ENCODE results near the gene NTRK3. TPM values are rescaled to one million over a fixed set of nuclear protein-coding genes. Genes with fewer than 3 reads are reported as not detected.

The NTRK3 gene
- total and polyA plus RNA-seq, 2 of the 13 experiments (the other 11 are each of a cell fraction or from before 2014, with no cell fraction given) = not detected

DNA sequence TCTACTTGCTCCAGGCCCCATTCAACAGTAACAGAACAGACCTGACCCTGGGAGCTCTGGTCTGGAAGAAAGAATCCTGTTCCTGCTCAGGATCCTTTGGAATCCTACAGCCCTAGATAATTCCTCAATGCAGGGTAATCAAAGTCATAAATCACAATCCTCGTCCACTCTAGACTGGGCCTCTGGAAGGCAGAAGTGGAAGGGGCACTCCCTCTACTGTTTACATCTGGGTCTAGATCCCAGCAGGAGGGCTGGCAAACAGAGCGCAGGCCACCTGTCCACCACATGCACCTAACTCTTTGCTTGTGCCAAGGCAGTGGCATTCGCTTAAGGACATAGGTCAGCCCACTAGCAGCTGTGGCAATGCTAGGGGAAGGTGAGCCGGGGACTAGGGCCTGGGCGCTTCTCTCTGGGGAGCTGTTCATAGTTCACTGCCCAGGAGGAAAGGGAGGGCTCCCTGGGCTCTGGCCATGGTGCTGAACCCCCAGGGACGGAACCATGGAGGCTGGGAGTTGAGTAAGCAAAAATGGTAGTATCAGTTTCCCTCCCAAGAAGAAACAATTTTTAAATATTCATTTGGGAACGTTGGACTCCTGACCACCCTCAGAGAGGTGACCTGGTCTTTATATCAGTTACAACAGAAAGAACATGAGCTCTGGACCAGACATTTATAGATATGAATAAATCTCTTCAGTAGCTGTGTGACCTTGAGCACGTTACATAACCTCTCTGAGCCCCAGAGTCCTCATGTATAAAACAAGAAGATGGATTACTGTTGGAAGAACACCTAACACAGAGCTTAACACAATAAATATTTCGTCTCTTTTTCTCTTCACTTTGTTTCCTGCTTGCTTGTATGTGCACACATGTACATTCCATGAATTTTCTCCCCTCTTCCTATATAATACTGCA is 90.2 kb downstream of the NTRK3 start (continued):
- TF ChIP-seq SMAD1 (CRISPR knock-in tag; IDR thresholded peaks at IDR 0.05; ENCODE audit: borderline replicate concordance, low read depth) (no peak), ZNF780A (CRISPR knock-in tag; IDR thresholded peaks at IDR 0.05) (no peak), FOXM1 (CRISPR knock-in tag; IDR thresholded peaks at IDR 0.05) (no peak), ZSCAN9 (CRISPR knock-in tag; IDR thresholded peaks at IDR 0.05; ENCODE audit: borderline replicate concordance) (peak; percentile 56; the same call in 1 of the 2 replicates), ZFP36L2 (CRISPR knock-in tag; IDR thresholded peaks at IDR 0.05) (no peak)
- TF ChIP-seq, protein P1, sequence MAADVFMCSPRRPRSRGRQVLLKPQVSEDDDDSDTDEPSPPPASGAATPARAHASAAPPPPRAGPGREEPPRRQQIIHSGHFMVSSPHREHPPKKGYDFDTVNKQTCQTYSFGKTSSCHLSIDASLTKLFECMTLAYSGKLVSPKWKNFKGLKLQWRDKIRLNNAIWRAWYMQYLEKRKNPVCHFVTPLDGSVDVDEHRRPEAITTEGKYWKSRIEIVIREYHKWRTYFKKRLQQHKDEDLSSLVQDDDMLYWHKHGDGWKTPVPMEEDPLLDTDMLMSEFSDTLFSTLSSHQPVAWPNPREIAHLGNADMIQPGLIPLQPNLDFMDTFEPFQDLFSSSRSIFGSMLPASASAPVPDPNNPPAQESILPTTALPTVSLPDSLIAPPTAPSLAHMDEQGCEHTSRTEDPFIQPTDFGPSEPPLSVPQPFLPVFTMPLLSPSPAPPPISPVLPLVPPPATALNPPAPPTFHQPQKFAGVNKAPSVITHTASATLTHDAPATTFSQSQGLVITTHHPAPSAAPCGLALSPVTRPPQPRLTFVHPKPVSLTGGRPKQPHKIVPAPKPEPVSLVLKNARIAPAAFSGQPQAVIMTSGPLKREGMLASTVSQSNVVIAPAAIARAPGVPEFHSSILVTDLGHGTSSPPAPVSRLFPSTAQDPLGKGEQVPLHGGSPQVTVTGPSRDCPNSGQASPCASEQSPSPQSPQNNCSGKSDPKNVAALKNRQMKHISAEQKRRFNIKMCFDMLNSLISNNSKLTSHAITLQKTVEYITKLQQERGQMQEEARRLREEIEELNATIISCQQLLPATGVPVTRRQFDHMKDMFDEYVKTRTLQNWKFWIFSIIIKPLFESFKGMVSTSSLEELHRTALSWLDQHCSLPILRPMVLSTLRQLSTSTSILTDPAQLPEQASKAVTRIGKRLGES (CRISPR knock-in tag; IDR thresholded peaks at IDR 0.05; ENCODE audit: borderline replicate concordance) = peak; percentile 46; the same call in 1 of the 2 replicates
- TF ChIP-seq, protein P2, sequence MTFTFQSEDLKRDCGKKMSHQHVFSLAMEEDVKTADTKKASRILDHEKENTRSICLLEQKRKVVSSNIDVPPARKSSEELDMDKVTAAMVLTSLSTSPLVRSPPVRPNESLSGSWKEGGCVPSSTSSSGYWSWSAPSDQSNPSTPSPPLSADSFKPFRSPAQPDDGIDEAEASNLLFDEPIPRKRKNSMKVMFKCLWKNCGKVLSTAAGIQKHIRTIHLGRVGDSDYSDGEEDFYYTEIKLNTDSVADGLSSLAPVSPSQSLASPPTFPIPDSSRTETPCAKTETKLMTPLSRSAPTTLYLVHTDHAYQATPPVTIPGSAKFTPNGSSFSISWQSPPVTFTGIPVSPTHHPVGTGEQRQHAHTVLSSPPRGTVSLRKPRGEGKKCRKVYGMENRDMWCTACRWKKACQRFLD (CRISPR knock-in tag; IDR thresholded peaks at IDR 0.05; ENCODE audit: borderline replicate concordance) = no peak
- TF ChIP-seq, protein P3, sequence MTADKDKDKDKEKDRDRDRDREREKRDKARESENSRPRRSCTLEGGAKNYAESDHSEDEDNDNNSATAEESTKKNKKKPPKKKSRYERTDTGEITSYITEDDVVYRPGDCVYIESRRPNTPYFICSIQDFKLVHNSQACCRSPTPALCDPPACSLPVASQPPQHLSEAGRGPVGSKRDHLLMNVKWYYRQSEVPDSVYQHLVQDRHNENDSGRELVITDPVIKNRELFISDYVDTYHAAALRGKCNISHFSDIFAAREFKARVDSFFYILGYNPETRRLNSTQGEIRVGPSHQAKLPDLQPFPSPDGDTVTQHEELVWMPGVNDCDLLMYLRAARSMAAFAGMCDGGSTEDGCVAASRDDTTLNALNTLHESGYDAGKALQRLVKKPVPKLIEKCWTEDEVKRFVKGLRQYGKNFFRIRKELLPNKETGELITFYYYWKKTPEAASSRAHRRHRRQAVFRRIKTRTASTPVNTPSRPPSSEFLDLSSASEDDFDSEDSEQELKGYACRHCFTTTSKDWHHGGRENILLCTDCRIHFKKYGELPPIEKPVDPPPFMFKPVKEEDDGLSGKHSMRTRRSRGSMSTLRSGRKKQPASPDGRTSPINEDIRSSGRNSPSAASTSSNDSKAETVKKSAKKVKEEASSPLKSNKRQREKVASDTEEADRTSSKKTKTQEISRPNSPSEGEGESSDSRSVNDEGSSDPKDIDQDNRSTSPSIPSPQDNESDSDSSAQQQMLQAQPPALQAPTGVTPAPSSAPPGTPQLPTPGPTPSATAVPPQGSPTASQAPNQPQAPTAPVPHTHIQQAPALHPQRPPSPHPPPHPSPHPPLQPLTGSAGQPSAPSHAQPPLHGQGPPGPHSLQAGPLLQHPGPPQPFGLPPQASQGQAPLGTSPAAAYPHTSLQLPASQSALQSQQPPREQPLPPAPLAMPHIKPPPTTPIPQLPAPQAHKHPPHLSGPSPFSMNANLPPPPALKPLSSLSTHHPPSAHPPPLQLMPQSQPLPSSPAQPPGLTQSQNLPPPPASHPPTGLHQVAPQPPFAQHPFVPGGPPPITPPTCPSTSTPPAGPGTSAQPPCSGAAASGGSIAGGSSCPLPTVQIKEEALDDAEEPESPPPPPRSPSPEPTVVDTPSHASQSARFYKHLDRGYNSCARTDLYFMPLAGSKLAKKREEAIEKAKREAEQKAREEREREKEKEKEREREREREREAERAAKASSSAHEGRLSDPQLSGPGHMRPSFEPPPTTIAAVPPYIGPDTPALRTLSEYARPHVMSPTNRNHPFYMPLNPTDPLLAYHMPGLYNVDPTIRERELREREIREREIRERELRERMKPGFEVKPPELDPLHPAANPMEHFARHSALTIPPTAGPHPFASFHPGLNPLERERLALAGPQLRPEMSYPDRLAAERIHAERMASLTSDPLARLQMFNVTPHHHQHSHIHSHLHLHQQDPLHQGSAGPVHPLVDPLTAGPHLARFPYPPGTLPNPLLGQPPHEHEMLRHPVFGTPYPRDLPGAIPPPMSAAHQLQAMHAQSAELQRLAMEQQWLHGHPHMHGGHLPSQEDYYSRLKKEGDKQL (CRISPR knock-in tag; IDR thresholded peaks at IDR 0.05; ENCODE audit: low read depth) = no peak
- TF ChIP-seq, protein P4, sequence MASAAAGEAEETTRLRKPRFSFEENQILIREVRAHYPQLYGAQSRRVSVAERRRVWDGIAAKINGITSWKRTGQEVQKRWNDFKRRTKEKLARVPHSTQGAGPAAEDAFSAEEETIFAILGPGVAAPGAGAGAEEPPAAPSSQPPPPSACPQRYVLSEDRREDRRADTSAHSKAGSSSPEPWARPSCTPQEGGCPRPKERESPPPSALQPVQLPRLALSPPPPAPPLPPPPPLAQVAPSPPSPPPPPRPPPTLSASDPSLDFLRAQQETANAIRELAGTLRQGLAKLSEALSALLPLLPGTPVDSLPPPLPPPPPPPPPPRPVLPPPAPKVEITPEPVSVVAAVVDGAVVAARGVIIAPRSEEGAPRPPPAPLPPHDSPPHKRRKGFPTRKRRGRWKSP (CRISPR knock-in tag; IDR thresholded peaks at IDR 0.05) = no peak
- TF ChIP-seq, protein P5, sequence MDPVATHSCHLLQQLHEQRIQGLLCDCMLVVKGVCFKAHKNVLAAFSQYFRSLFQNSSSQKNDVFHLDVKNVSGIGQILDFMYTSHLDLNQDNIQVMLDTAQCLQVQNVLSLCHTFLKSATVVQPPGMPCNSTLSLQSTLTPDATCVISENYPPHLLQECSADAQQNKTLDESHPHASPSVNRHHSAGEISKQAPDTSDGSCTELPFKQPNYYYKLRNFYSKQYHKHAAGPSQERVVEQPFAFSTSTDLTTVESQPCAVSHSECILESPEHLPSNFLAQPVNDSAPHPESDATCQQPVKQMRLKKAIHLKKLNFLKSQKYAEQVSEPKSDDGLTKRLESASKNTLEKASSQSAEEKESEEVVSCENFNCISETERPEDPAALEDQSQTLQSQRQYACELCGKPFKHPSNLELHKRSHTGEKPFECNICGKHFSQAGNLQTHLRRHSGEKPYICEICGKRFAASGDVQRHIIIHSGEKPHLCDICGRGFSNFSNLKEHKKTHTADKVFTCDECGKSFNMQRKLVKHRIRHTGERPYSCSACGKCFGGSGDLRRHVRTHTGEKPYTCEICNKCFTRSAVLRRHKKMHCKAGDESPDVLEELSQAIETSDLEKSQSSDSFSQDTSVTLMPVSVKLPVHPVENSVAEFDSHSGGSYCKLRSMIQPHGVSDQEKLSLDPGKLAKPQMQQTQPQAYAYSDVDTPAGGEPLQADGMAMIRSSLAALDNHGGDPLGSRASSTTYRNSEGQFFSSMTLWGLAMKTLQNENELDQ (CRISPR knock-in tag; IDR thresholded peaks at IDR 0.05; ENCODE audit: borderline replicate concordance) = 0 out of 2 replicates have a peak, but pooled peaks have one; percentile 34
- TF ChIP-seq, protein P6, sequence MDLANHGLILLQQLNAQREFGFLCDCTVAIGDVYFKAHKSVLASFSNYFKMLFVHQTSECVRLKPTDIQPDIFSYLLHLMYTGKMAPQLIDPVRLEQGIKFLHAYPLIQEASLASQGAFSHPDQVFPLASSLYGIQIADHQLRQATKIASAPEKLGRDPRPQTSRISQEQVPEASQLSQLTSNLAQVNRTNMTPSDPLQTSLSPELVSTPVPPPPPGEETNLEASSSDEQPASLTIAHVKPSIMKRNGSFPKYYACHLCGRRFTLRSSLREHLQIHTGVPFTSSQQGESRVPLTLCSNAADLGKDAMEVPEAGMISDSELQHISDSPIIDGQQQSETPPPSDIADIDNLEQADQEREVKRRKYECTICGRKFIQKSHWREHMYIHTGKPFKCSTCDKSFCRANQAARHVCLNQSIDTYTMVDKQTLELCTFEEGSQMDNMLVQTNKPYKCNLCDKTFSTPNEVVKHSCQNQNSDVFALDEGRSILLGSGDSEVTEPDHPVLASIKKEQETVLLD (CRISPR knock-in tag; IDR thresholded peaks at IDR 0.05; ENCODE audit: low read depth) = no peak
